ENCODE results near the gene SYT6.

The SYT6 gene

DNA sequence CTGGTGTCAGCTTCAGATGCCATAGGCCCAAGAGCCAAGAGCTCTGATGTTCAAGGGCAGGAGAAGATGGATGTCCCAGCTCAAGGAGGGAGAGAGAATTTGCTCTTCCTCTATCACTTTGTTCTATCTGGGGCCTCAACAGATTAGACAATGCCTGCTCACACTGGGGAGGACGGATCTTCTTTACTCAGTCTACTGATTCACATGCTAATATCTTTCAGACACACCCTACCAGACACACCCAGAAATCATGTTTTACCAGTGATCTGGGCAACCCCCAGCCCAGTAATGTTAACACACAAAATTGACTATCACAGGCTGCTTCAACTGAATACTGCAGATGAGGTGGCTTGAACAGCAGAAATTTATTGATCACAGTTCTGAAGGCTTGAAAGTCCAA, 105.4 kb downstream of the SYT6 start:
- no peaks in the 10 kb centered on the region for H3F3A ChIP-seq (ENCODE audit: insufficient read depth)
- H3K27ac ChIP-seq (ENCODE audit: low read depth, low read length): no peak overlapping the region
- H3K9me2 ChIP-seq (replicated peaks; ENCODE audit: insufficient read depth, low read length): no peaks in the 10 kb centered on the region; the same call in 1 of the 2 replicates
- H4K20me1 ChIP-seq (ENCODE audit: low read depth, low read length): no peaks in the 10 kb centered on the region
- no peak overlapping the region for H3K9ac ChIP-seq (ENCODE audit: low read length)
- no peak overlapping the region for H3K4me2 ChIP-seq (ENCODE audit: low read depth, low read length, poor library complexity, severe bottlenecking)
- H3K36me3 ChIP-seq (ENCODE audit: low read length): no peaks in the 10 kb centered on the region
- H3K4me3 ChIP-seq (ENCODE audit: insufficient read depth, low read length, poor library complexity, severe bottlenecking): no peak overlapping the region
- no peaks in the 10 kb centered on the region for H3K27me3 ChIP-seq (ENCODE audit: low read length)
- no peak overlapping the region for H2AFZ ChIP-seq (ENCODE audit: low read depth, low read length, severe bottlenecking)
- H3K9me3 ChIP-seq (ENCODE audit: insufficient read depth, low read length): no peaks in the 10 kb centered on the region
- TF ChIP-seq, protein P1, sequence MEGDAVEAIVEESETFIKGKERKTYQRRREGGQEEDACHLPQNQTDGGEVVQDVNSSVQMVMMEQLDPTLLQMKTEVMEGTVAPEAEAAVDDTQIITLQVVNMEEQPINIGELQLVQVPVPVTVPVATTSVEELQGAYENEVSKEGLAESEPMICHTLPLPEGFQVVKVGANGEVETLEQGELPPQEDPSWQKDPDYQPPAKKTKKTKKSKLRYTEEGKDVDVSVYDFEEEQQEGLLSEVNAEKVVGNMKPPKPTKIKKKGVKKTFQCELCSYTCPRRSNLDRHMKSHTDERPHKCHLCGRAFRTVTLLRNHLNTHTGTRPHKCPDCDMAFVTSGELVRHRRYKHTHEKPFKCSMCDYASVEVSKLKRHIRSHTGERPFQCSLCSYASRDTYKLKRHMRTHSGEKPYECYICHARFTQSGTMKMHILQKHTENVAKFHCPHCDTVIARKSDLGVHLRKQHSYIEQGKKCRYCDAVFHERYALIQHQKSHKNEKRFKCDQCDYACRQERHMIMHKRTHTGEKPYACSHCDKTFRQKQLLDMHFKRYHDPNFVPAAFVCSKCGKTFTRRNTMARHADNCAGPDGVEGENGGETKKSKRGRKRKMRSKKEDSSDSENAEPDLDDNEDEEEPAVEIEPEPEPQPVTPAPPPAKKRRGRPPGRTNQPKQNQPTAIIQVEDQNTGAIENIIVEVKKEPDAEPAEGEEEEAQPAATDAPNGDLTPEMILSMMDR (IDR thresholded peaks at IDR 0.05; ENCODE audit: insufficient read depth, low read length, poor library complexity, severe bottlenecking): no peak
- no peak for TF ChIP-seq EZH2phosphoT487 (conservative IDR thresholded peaks at IDR 0.05; ENCODE audit: low read length)
- H3K79me2 ChIP-seq (ENCODE audit: insufficient read depth, low read length): no peaks in the 10 kb centered on the region

GRCh38 chr1:114043548-114043947, 110.1 kb downstream of the SYT6 start:
- Histone ChIP-seq H3K36me3 (ENCODE audit: low read length) (no peaks in the 10 kb centered on the region), H3K79me2 (ENCODE audit: insufficient read depth, low read length) (no peaks in the 10 kb centered on the region), H3K4me2 (ENCODE audit: low read depth, low read length, poor library complexity, severe bottlenecking) (no peak overlapping the region), H2AFZ (ENCODE audit: low read depth, low read length, severe bottlenecking) (no peak overlapping the region), H3K27me3 (ENCODE audit: low read length) (no peaks in the 10 kb centered on the region), H3F3A (ENCODE audit: insufficient read depth) (no peaks in the 10 kb centered on the region), H4K20me1 (ENCODE audit: low read depth, low read length) (no peaks in the 10 kb centered on the region), H3K27ac (ENCODE audit: low read depth, low read length) (no peak overlapping the region), H3K9me2 (replicated peaks; ENCODE audit: insufficient read depth, low read length) (no peaks in the 10 kb centered on the region; the same call in 1 of the 2 replicates), H3K9ac (ENCODE audit: low read length) (no peak overlapping the region), H3K4me3 (ENCODE audit: insufficient read depth, low read length, poor library complexity, severe bottlenecking) (no peak overlapping the region), H3K9me3 (ENCODE audit: insufficient read depth, low read length) (no peaks in the 10 kb centered on the region)
- no peak for TF ChIP-seq EZH2phosphoT487 (conservative IDR thresholded peaks at IDR 0.05; ENCODE audit: low read length)
- TF ChIP-seq, protein P1 (IDR thresholded peaks at IDR 0.05; ENCODE audit: insufficient read depth, low read length, poor library complexity, severe bottlenecking): no peak

GRCh38 chr1:114043054-114043453, 110.6 kb downstream of the SYT6 start:
- no peaks in the 10 kb centered on the region for H3K9me3 ChIP-seq (ENCODE audit: insufficient read depth, low read length)
- H3K79me2 ChIP-seq (ENCODE audit: insufficient read depth, low read length): no peaks in the 10 kb centered on the region
- no peak overlapping the region for H3K9ac ChIP-seq (ENCODE audit: low read length)
- H4K20me1 ChIP-seq (ENCODE audit: low read depth, low read length): no peaks in the 10 kb centered on the region
- no peak overlapping the region for H2AFZ ChIP-seq (ENCODE audit: low read depth, low read length, severe bottlenecking)
- H3K27ac ChIP-seq (ENCODE audit: low read depth, low read length): no peak overlapping the region
- no peaks in the 10 kb centered on the region for H3F3A ChIP-seq (ENCODE audit: insufficient read depth)
- no peaks in the 10 kb centered on the region for H3K27me3 ChIP-seq (ENCODE audit: low read length)
- no peak overlapping the region for H3K4me2 ChIP-seq (ENCODE audit: low read depth, low read length, poor library complexity, severe bottlenecking)
- TF ChIP-seq EZH2phosphoT487 (conservative IDR thresholded peaks at IDR 0.05; ENCODE audit: low read length): no peak
- TF ChIP-seq, protein P1 (IDR thresholded peaks at IDR 0.05; ENCODE audit: insufficient read depth, low read length, poor library complexity, severe bottlenecking): no peak
- no peaks in the 10 kb centered on the region; the same call in 1 of the 2 replicates for H3K9me2 ChIP-seq (replicated peaks; ENCODE audit: insufficient read depth, low read length)
- no peaks in the 10 kb centered on the region for H3K36me3 ChIP-seq (ENCODE audit: low read length)
- H3K4me3 ChIP-seq (ENCODE audit: insufficient read depth, low read length, poor library complexity, severe bottlenecking): no peak overlapping the region

All from SU-DHL-6 (cell line).